ENCODE data around the gene LZTR1.

The LZTR1 gene

DNA sequence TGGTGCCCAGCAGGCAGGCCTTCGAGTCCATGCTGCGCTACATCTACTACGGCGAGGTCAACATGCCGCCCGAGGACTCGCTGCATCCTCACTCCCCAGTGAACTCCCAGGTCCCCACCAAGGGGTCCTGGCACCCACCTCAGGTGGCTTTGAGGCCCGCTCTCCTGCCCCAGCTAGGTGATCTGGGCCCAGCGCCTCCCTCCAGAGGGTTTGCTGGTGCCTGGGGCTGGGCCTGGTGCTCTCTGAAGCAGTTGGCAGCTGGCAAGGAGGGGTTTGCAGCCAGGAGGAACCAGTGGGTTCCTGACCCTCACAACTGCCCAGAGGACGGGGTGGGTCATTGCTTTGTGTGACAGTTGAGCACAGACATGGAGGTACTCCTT, 13.9 kb downstream of the LZTR1 start:
- Histone ChIP-seq H3K27ac (ENCODE audit: low read length) (no peak overlapping the region), H2AFZ (ENCODE audit: low read depth, low read length) (no peak overlapping the region), H3K79me2 (ENCODE audit: insufficient read depth, low read length) (peaks cover 20% of the 10 kb centered on the region), H4K20me1 (ENCODE audit: insufficient read depth, low read length) (peaks cover 25% of the 10 kb centered on the region), H3K4me3 (ENCODE audit: low read depth in 1 of 2, low read length in 2 of 2) (no peak overlapping the region), H3K4me2 (ENCODE audit: insufficient read depth, low read length) (no peak overlapping the region), H3K9me3 (ENCODE audit: insufficient read depth, low read length, severe bottlenecking) (no peaks in the 10 kb centered on the region), H3K27me3 (ENCODE audit: insufficient read depth, low read length, poor library complexity) (no peaks in the 10 kb centered on the region), H3K9ac (ENCODE audit: low read depth, low read length) (no peak overlapping the region), H3K36me3 (ENCODE audit: insufficient read depth, low read length) (peaks cover 93% of the 10 kb centered on the region), H3K4me1 (ENCODE audit: insufficient read depth, low read length) (peaks cover 17% of the 10 kb centered on the region)
- TF ChIP-seq, protein P1, sequence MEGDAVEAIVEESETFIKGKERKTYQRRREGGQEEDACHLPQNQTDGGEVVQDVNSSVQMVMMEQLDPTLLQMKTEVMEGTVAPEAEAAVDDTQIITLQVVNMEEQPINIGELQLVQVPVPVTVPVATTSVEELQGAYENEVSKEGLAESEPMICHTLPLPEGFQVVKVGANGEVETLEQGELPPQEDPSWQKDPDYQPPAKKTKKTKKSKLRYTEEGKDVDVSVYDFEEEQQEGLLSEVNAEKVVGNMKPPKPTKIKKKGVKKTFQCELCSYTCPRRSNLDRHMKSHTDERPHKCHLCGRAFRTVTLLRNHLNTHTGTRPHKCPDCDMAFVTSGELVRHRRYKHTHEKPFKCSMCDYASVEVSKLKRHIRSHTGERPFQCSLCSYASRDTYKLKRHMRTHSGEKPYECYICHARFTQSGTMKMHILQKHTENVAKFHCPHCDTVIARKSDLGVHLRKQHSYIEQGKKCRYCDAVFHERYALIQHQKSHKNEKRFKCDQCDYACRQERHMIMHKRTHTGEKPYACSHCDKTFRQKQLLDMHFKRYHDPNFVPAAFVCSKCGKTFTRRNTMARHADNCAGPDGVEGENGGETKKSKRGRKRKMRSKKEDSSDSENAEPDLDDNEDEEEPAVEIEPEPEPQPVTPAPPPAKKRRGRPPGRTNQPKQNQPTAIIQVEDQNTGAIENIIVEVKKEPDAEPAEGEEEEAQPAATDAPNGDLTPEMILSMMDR (IDR thresholded peaks at IDR 0.05; ENCODE audit: borderline replicate concordance, extremely low read depth, low read length, poor library complexity, severe bottlenecking): no peak
- no peak for TF ChIP-seq EZH2 (IDR thresholded peaks at IDR 0.05; ENCODE audit: borderline replicate concordance, low read depth, low read length, severe bottlenecking)
- no peak for ATAC-seq (ENCODE audit: insufficient read depth, low read depth)
- no peak for DNase-seq

DNA sequence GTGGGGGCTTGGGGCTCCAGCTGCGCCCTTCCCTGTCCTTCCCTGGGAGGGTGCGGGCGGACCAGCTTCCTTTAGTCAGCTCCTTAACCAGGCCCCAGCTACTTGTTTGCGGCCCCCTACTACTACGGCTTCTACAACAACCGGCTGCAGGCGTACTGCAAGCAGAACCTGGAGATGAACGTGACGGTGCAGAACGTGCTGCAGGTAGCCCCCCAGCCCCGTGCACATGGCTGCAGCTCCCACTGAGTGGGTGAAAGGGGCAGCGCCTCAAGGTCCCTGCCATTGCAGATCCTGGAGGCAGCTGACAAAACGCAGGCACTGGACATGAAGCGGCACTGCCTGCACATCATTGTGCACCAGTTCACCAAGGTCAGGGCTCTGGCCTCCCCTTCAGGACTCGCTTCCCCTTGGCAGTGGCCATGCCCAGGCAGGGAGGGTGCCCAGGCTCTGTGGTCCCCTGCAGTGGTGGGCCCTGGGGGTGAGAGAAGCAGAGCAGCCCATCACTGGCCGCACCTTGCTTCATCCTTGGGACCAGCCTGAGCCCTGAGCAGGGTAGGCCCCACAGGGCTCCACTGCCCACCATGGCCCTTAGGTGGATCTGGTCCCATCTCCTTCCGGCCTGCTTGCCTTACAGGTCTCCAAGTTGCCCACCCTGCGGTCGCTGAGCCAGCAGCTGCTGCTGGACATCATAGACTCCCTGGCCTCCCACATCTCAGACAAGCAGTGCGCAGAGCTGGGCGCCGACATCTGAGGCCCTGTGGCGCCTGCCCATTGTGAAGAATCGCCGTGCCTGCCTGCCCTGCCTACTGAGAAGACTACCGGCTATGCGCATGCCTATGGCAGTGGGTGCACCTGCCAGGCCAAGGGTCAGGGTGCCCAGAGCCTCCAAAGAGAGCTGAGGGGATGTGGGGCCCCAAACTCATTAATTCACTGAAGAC, 14.8 kb downstream of the LZTR1 start:
- H3K4me1 ChIP-seq (ENCODE audit: insufficient read depth, low read length): peaks cover 23% of the 10 kb centered on the region
- H3K27ac ChIP-seq (ENCODE audit: low read length): no peak overlapping the region
- H3K79me2 ChIP-seq (ENCODE audit: insufficient read depth, low read length): peaks cover 28% of the 10 kb centered on the region
- no peaks in the 10 kb centered on the region for H3K9me3 ChIP-seq (ENCODE audit: insufficient read depth, low read length, severe bottlenecking)
- ATAC-seq (ENCODE audit: insufficient read depth, low read depth): no peak
- H3K4me3 ChIP-seq (ENCODE audit: low read depth in 1 of 2, low read length in 2 of 2): no peak overlapping the region
- H4K20me1 ChIP-seq (ENCODE audit: insufficient read depth, low read length): peaks cover 26% of the 10 kb centered on the region
- H3K27me3 ChIP-seq (ENCODE audit: insufficient read depth, low read length, poor library complexity): no peaks in the 10 kb centered on the region
- H3K4me2 ChIP-seq (ENCODE audit: insufficient read depth, low read length): no peak overlapping the region
- H3K9ac ChIP-seq (ENCODE audit: low read depth, low read length): no peak overlapping the region
- DNase-seq: no peak
- no peak overlapping the region for H2AFZ ChIP-seq (ENCODE audit: low read depth, low read length)
- H3K36me3 ChIP-seq (ENCODE audit: insufficient read depth, low read length): peaks cover 87% of the 10 kb centered on the region
- TF ChIP-seq, protein P1 (IDR thresholded peaks at IDR 0.05; ENCODE audit: borderline replicate concordance, extremely low read depth, low read length, poor library complexity, severe bottlenecking): no peak
- no peak for TF ChIP-seq EZH2 (IDR thresholded peaks at IDR 0.05; ENCODE audit: borderline replicate concordance, low read depth, low read length, severe bottlenecking)

DNA sequence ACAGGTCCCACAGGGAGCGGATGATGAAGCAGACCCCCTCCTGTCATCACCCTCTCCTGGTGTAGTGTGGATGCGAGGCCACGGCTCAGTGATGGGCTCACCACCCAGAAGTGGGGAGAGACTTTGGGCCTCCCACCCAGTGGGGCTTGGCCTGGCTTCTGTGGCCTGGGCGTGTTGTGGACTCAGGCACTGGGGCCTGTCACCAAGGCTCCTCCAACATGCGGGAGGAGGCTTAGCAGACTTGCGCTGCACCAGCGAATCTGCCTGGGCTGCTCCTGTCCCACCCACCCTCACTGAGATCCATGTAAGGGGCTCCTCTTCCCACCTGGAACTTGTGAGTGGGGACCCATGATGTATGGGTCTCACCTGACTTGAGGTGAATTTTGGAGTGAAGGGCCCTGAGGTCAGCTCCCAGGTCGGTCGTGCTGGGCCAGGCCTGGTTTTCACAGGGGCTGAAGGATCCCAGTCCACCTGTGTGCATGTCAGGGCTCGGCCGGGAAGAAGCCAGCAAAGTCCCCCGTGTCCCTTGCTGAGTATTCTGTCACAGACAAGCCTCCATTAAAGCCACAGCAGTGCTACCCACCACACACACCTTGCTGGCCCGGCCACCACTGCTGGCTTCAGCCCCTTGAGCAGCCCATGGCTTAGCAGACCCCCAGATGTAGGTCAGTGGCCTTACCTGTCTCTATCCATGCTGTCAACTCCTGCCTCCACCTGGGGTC, 15.6 kb downstream of the LZTR1 start:
- H3K36me3 ChIP-seq (ENCODE audit: insufficient read depth, low read length): peaks cover 79% of the 10 kb centered on the region
- no peak for TF ChIP-seq EZH2 (IDR thresholded peaks at IDR 0.05; ENCODE audit: borderline replicate concordance, low read depth, low read length, severe bottlenecking)
- TF ChIP-seq, protein P1 (IDR thresholded peaks at IDR 0.05; ENCODE audit: borderline replicate concordance, extremely low read depth, low read length, poor library complexity, severe bottlenecking): no peak

More for the DNA sequence above, 15.6 kb downstream of the LZTR1 start:
- no peak overlapping the region for H2AFZ ChIP-seq (ENCODE audit: low read depth, low read length)
- no peak overlapping the region for H3K4me3 ChIP-seq (ENCODE audit: low read depth in 1 of 2, low read length in 2 of 2)
- peaks cover 29% of the 10 kb centered on the region for H3K79me2 ChIP-seq (ENCODE audit: insufficient read depth, low read length)
- no peak for ATAC-seq (ENCODE audit: insufficient read depth, low read depth)
- H3K4me1 ChIP-seq (ENCODE audit: insufficient read depth, low read length): peaks cover 24% of the 10 kb centered on the region
- no peaks in the 10 kb centered on the region for H3K9me3 ChIP-seq (ENCODE audit: insufficient read depth, low read length, severe bottlenecking)
- H3K27me3 ChIP-seq (ENCODE audit: insufficient read depth, low read length, poor library complexity): no peaks in the 10 kb centered on the region
- no peak overlapping the region for H3K27ac ChIP-seq (ENCODE audit: low read length)
- peaks cover 26% of the 10 kb centered on the region for H4K20me1 ChIP-seq (ENCODE audit: insufficient read depth, low read length)
- peak; percentile 13 for DNase-seq
- H3K4me2 ChIP-seq (ENCODE audit: insufficient read depth, low read length): no peak overlapping the region
- H3K9ac ChIP-seq (ENCODE audit: low read depth, low read length): no peak overlapping the region

Data from DND-41 (cell line).